Spleen (tissue), 7 donors: ENCODE measurements around the gene UBAC1.
"Not testable (repeated sequence)": the region's sequence is repeated elsewhere in the genome, so short reads cannot be mapped to it uniquely, and the experiment has no call there.

Source experiments
- POLR2A ChIP-seq, 3 donors: fragments of 450-650 bp; IDR thresholded peaks; one replicate each; pipeline ENCODE4 v1.5.1; 2017; ENCODE audit warnings: antibody characterized with exemption in 3 of 3, mild to moderate bottlenecking in 1 of 3
- TF ChIP-seq, protein P1 (sequence below), 11 experiments: fragments of 200-600 bp in 7 of 11; fragments of 450-650 bp in 4 of 11; sonication (generic) in 4 of 11; IDR thresholded peaks in 8 of 11; conservative IDR thresholded peaks in 3 of 11; 1 replicate in 7 of 11; 2 replicates in 4 of 11; pipeline versions ENCODE4 v1.4.0 to v1.8.0; 2016 to 2021; ENCODE audit warnings: antibody characterized with exemption in 11 of 11, inconsistent platforms in 4 of 11, mild to moderate bottlenecking in 1 of 11
- donor health status: DM: no; HTN: no; CAD: no; lungs with moderate emphysema.
- donor health status: DM: no; HTN: no; CAD: no.
- donor health status: DM: no; HTN: no; CAD: no.

DNA sequence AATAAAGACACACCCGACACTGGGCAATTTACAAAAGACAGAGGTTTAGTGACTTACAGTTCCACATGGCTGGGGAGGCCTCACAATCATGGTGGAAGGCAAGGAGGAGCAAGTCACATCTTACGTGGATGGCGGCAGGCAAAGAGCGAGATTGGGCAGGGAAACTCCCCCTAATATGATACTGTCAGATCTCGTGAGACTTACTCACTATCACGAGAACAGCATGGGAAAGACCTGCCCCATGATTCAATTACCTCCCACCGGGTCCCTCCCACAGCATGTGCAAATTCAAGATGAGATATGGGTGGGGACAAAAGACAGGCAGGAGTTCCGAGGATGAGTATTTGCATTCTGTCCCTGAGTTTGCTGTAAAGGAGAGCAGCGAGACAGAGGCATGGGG is 49.9 kb downstream of the UBAC1 start:
- TF ChIP-seq, protein P1, sequence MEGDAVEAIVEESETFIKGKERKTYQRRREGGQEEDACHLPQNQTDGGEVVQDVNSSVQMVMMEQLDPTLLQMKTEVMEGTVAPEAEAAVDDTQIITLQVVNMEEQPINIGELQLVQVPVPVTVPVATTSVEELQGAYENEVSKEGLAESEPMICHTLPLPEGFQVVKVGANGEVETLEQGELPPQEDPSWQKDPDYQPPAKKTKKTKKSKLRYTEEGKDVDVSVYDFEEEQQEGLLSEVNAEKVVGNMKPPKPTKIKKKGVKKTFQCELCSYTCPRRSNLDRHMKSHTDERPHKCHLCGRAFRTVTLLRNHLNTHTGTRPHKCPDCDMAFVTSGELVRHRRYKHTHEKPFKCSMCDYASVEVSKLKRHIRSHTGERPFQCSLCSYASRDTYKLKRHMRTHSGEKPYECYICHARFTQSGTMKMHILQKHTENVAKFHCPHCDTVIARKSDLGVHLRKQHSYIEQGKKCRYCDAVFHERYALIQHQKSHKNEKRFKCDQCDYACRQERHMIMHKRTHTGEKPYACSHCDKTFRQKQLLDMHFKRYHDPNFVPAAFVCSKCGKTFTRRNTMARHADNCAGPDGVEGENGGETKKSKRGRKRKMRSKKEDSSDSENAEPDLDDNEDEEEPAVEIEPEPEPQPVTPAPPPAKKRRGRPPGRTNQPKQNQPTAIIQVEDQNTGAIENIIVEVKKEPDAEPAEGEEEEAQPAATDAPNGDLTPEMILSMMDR (IDR thresholded peaks at IDR 0.05 in 8 of 11, conservative IDR thresholded peaks at IDR 0.05 in 3 of 11) = not testable (repeated sequence)
- TF ChIP-seq POLR2A (IDR thresholded peaks at IDR 0.05) = not testable (repeated sequence)
